HFFc6 (cell line): ENCODE data around the gene MRPS11. TPM values are rescaled to one million over a fixed set of nuclear protein-coding genes. Genes with fewer than 3 reads are reported as not detected.

ENCODE experiments used
- DNase-seq: peaks from one replicate; pipeline ENCODE4 v3.0.0-alpha.2; 2018
- H3K27ac Mint-ChIP-seq: 2 replicates; pipeline ENCODE4 v1.8.0; 2020; ENCODE audit warnings: mild to moderate bottlenecking, mixed read lengths
- H3K27me3 Mint-ChIP-seq: 2 replicates; pipeline ENCODE4 v1.8.0; 2021; ENCODE audit warnings: mild to moderate bottlenecking, moderate library complexity, mixed read lengths; ENCODE audit not compliant: insufficient read depth
- H3K36me3 Mint-ChIP-seq: 2 replicates; pipeline ENCODE4 v1.8.0; 2021; ENCODE audit warnings: low read depth, mixed read lengths
- H3K4me1 Mint-ChIP-seq: 2 replicates; pipeline ENCODE4 v1.8.0; 2020; ENCODE audit warnings: low read depth, mixed read lengths
- H3K4me3 Mint-ChIP-seq: 2 replicates; pipeline ENCODE4 v1.8.0; 2020; ENCODE audit warnings: mild to moderate bottlenecking, moderate library complexity, mixed read lengths
- H3K9me3 Mint-ChIP-seq: 2 replicates; pipeline ENCODE4 v1.8.0; 2020; ENCODE audit warnings: mild to moderate bottlenecking, mixed read lengths
- CTCF ChIP-seq: fragments of 200-600 bp; sonication (generic); IDR thresholded peaks from 2 replicates; pipeline ENCODE4 v1.5.0; 2021; ENCODE audit warnings: antibody characterized with exemption, mild to moderate bottlenecking
- total RNA-seq, 6 experiments: library from RNA; stranded (reverse); fragmentation: NEBNext Ultra II Directional; extraction: Animal tissue kit (Norgen Biotek cat#: 25700); gene quantifications; 2 replicates in 1 of 6; 3 replicates in 5 of 6; pipeline ENCODE4 v1.2.3, GENCODE V29; 2021

MRPS11 gene
- total RNA-seq, 6 experiments from 2014 or later = 63.4 to 75.9 (median 69.4) TPM

DNA sequence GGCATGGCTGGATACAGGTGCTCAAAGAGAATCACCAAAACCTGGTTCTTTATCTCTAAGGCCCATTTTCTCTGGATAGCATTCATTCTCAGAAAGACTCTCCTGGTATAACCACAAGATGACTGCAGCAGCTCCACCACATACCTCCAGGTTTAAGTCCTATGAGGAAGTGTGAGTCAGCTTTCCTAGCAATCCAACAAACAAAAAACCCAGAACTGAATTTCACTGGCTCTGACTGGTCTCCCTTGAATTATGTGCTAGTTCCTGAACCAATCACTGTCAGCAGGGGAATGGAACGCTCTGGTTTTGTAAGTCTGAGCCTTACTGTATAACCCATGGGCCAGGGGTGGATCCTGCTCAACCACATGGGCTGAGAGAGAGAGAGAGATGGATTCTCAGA is 27.5 kb upstream of the MRPS11 start:
- Mint-ChIP-seq H3K27ac (peak overlapping the region; percentile 60; the same call in 1 of the 2 replicates), H3K27me3 (peaks cover 9% of the 10 kb centered on the region; the same call in 1 of the 2 replicates), H3K36me3 (peaks cover 8% of the 10 kb centered on the region; the same call in 1 of the 2 replicates), H3K4me3 (no peak overlapping the region), H3K4me1 (peaks cover 22% of the 10 kb centered on the region), H3K9me3 (peaks cover 33% of the 10 kb centered on the region)
- peak; percentile 78 for DNase-seq
- TF ChIP-seq CTCF = no peak

DNA sequence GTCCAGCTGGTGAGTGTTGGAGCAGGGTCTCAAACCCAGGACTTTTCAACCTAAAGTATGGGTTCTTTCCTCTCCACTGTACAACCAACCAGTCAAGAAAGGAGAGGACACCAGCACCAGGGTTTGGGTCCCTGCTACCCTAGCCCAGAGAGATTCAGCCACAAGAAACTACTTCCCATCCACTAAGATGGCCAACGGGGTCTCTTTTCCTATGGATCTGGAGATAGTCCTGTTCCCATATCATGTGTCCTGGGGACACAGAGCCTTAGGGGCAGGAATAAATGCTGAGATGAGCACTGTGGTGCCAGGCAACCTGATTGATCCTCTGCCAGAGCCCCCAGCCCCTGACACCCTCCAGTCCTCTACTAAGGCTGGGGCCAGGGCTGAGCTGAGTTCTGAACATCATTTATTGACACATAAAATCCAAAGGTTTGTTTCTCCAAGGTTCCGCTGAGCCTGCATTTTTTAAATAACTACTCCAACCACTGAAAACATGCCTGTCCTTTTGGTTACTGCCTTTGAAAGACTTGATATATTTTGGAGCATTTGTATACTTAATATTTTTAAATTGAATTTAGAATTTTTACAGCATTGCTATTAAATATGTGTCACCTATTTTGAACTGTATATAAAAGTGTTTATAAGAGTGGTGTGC is 26.3 kb upstream of the MRPS11 start:
- peaks cover 9% of the 10 kb centered on the region; the same call in 1 of the 2 replicates for H3K27me3 Mint-ChIP-seq
- H3K36me3 Mint-ChIP-seq = peaks cover 8% of the 10 kb centered on the region; the same call in 1 of the 2 replicates
- peaks cover 16% of the 10 kb centered on the region for H3K4me1 Mint-ChIP-seq
- H3K9me3 Mint-ChIP-seq = peaks cover 33% of the 10 kb centered on the region
- H3K27ac Mint-ChIP-seq = no peak overlapping the region
- no peak for TF ChIP-seq CTCF
- H3K4me3 Mint-ChIP-seq = no peak overlapping the region
- no peak for DNase-seq

DNA sequence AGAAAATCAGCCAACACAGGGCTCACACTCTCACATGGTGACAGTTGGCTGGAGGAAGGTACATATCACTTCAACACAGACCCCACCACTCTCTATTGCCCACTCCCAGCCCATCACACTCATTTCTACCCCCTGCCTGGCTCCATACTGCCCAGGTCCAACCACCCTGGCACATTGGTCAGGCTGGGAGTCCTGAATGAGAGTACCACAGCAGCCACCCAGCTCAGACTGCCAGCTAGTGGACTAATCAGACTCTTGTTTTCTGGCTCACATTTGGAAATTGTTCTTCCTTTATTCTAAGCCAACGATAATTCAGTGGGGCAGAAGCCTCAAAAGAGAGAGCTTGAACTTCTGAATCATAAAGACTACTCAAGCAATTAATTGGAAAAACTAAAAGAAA is 20.3 kb upstream of the MRPS11 start:
- Mint-ChIP-seq H3K9me3 (peaks cover 21% of the 10 kb centered on the region), H3K27ac (no peak overlapping the region), H3K4me1 (peaks cover 15% of the 10 kb centered on the region), H3K4me3 (no peak overlapping the region), H3K27me3 (peaks cover 5% of the 10 kb centered on the region; the same call in 1 of the 2 replicates), H3K36me3 (peaks cover 8% of the 10 kb centered on the region; the same call in 1 of the 2 replicates)
- DNase-seq = no peak
- TF ChIP-seq CTCF = peak; percentile 46; the same call in 1 of the 2 replicates

DNA sequence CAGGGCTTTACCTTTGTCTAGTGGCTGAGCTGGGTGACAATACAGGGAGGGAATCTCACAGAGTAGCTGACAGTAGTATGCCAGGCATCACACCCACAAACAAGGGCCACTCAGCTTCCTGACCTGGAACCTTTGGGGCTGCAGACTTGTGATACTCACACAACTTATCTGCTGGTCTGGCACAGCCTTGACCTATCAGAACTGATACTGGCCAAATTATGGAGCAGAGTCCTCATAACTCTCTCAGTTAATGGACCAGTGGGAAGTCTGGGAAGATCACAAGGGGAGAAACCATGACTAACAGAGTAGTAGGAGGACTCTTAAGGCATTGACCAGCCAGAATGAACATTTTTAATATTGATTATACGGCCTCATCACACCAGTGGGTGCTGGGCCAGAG is 19.8 kb upstream of the MRPS11 start:
- TF ChIP-seq CTCF = no peak
- DNase-seq = no peak
- Mint-ChIP-seq H3K27me3 (peaks cover 5% of the 10 kb centered on the region; the same call in 1 of the 2 replicates), H3K27ac (no peak overlapping the region), H3K4me1 (peaks cover 15% of the 10 kb centered on the region), H3K9me3 (peaks cover 19% of the 10 kb centered on the region), H3K4me3 (no peak overlapping the region), H3K36me3 (peaks cover 8% of the 10 kb centered on the region; the same call in 1 of the 2 replicates)

DNA sequence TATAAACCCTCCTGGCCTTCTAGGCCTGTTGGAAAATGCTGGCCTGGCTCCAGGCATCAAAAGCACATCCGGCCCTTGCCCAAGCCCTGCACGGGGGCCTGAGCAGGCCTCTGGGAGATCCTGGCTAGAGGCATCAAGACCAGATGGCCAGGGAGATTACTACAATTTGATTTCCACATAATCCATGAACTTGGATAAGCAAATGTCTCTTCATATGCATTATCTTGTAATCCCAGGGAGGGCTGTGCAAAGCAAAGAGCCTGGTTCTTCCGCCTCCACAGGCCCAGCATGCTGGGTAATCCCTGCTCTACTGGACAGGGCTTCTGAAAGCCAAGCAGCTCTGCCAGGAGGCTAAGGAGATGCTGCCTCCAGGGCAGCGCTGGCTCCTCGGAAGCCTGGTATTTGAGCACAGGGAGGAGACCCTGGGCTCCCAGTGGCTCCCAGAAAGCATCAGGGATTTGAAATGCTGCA is 18.5 kb upstream of the MRPS11 start:
- peaks cover 6% of the 10 kb centered on the region for H3K9me3 Mint-ChIP-seq
- H3K27ac Mint-ChIP-seq = no peak overlapping the region
- DNase-seq = no peak
- no peak for TF ChIP-seq CTCF
- peaks cover under 1% of the 10 kb centered on the region; the same call in 1 of the 2 replicates for H3K36me3 Mint-ChIP-seq
- H3K27me3 Mint-ChIP-seq = no peaks in the 10 kb centered on the region; the same call in 1 of the 2 replicates
- H3K4me3 Mint-ChIP-seq = no peak overlapping the region
- peaks cover 21% of the 10 kb centered on the region for H3K4me1 Mint-ChIP-seq
